ENCODE measurements around the gene FARSB. TPM values are rescaled to one million over a fixed set of nuclear protein-coding genes. Genes with fewer than 3 reads are reported as not detected.

FARSB gene
- polyA plus RNA-seq, 3 donors, result 5.8 to 10.9 (median 8.4) TPM

GRCh38 chr2:222673883-222674282 lies 18.0 kb upstream of the FARSB start:
- Mint-ChIP-seq H3K27me3 (ENCODE audit: low read depth in 3 of 3) (peaks cover 10 to 38% (median 16%) of the 10 kb centered on the region in 3 donors), H3K36me3 (peaks cover 0 to 3% of the 10 kb centered on the region in 2 donors), H3K4me3 (no peak overlapping the region), H3K4me1 (peaks cover 39% of the 10 kb centered on the region), H3K9me3 (peaks cover 0 to 3% (median 0%) of the 10 kb centered on the region in 7 donors), H3K27ac (no peak overlapping the region)
- H3K9me3 ChIP-seq (replicated peaks in 1 of 2; ENCODE audit: control insufficient read depth in 1 of 2, insufficient read depth in 1 of 2, low read length in 2 of 2), result no peaks in the 10 kb centered on the region
- H3K9ac ChIP-seq (ENCODE audit: insufficient read depth, low read length, poor library complexity, severe bottlenecking), result no peak overlapping the region
- no CpG with 5 or more reads among the region's 5 CpGs for WGBS (ENCODE audit: insufficient coverage)
- peaks cover 7 to 16% of the 10 kb centered on the region in 2 donors for H3K27me3 ChIP-seq (ENCODE audit: control insufficient read depth in 2 of 2, insufficient read depth in 2 of 2, low read length in 2 of 2)
- H4K20me1 ChIP-seq (ENCODE audit: insufficient read depth, low read length), result no peaks in the 10 kb centered on the region
- peaks cover 34 to 38% of the 10 kb centered on the region in 2 donors for H3K4me1 ChIP-seq (ENCODE audit: control insufficient read depth in 1 of 2, insufficient read depth in 2 of 2, low read length in 2 of 2)
- H3K4me2 ChIP-seq (replicated peaks; ENCODE audit: extremely low read depth, low read length, poor library complexity, severe bottlenecking), result no peak overlapping the region
- no peak overlapping the region for H3K27ac ChIP-seq (ENCODE audit: low read depth in 1 of 2, low read length in 2 of 2)
- DNase-seq, result peak in 1 of 3 donors; percentile 16
- intact Hi-C loops (cut with micrococcal nuclease), result no loop called here
- TF ChIP-seq CTCF (IDR thresholded peaks at IDR 0.05), result no peak
- no peaks in the 10 kb centered on the region for H3K79me2 ChIP-seq (ENCODE audit: insufficient read depth, low read length)
- no peaks in the 10 kb centered on the region for H3K36me3 ChIP-seq (replicated peaks in 1 of 2; ENCODE audit: control insufficient read depth in 1 of 2, insufficient read depth in 2 of 2, low read length in 2 of 2)
- no peak overlapping the region for H2AFZ ChIP-seq (ENCODE audit: insufficient read depth, low read depth, low read length, poor library complexity, severe bottlenecking)
- H3K4me3 ChIP-seq (replicated peaks in 1 of 3; ENCODE audit: low read depth in 2 of 3, low read length in 3 of 3), result no peak overlapping the region

GRCh38 chr2:222673273-222673672 lies 17.4 kb upstream of the FARSB start:
- DNase-seq, result no peak
- H3K9me3 ChIP-seq (replicated peaks in 1 of 2; ENCODE audit: control insufficient read depth in 1 of 2, insufficient read depth in 1 of 2, low read length in 2 of 2), result no peaks in the 10 kb centered on the region
- peak overlapping the region; percentile 10 for H2AFZ ChIP-seq (ENCODE audit: insufficient read depth, low read depth, low read length, poor library complexity, severe bottlenecking)
- H3K4me3 ChIP-seq (replicated peaks in 1 of 3; ENCODE audit: low read depth in 2 of 3, low read length in 3 of 3), result no peak overlapping the region
- Mint-ChIP-seq H3K9me3 (peaks cover 0 to 3% (median 0%) of the 10 kb centered on the region in 7 donors), H3K27me3 (ENCODE audit: low read depth in 3 of 3) (peaks cover 10 to 33% (median 13%) of the 10 kb centered on the region in 3 donors), H3K4me3 (peak overlapping the region; percentile 20 to 71), H3K4me1 (peaks cover 45% of the 10 kb centered on the region), H3K27ac (no peak overlapping the region), H3K36me3 (peaks cover 0 to 3% of the 10 kb centered on the region in 2 donors)
- intact Hi-C loops (cut with micrococcal nuclease), result no loop called here
- H3K4me2 ChIP-seq (replicated peaks; ENCODE audit: extremely low read depth, low read length, poor library complexity, severe bottlenecking), result no peak overlapping the region
- no peaks in the 10 kb centered on the region for H4K20me1 ChIP-seq (ENCODE audit: insufficient read depth, low read length)
- H3K36me3 ChIP-seq (replicated peaks in 1 of 2; ENCODE audit: control insufficient read depth in 1 of 2, insufficient read depth in 2 of 2, low read length in 2 of 2), result no peaks in the 10 kb centered on the region
- H3K79me2 ChIP-seq (ENCODE audit: insufficient read depth, low read length), result no peaks in the 10 kb centered on the region
- WGBS (ENCODE audit: insufficient coverage), result 93% methylated on average over 3 of the region's 7 CpGs
- H3K27ac ChIP-seq (ENCODE audit: low read depth in 1 of 2, low read length in 2 of 2), result no peak overlapping the region
- peaks cover 7 to 16% of the 10 kb centered on the region in 2 donors for H3K27me3 ChIP-seq (ENCODE audit: control insufficient read depth in 2 of 2, insufficient read depth in 2 of 2, low read length in 2 of 2)
- peaks cover 40 to 44% of the 10 kb centered on the region in 2 donors for H3K4me1 ChIP-seq (ENCODE audit: control insufficient read depth in 1 of 2, insufficient read depth in 2 of 2, low read length in 2 of 2)
- no peak overlapping the region for H3K9ac ChIP-seq (ENCODE audit: insufficient read depth, low read length, poor library complexity, severe bottlenecking)
- TF ChIP-seq CTCF (IDR thresholded peaks at IDR 0.05), result no peak

Measured in CD14-positive monocyte (primary cell).